ENCODE results near the gene TMEM39B. TPM values are rescaled to one million over a fixed set of nuclear protein-coding genes. Genes with fewer than 3 reads are reported as not detected.
"Not testable (repeated sequence)": the region's sequence is repeated elsewhere in the genome, so short reads cannot be mapped to it uniquely, and the experiment has no call there.

The TMEM39B gene
- total RNA-seq, 8 experiments from 2014 or later = 6.2 to 25.8 (median 14.9) TPM

GRCh38 chr1:32106663-32107275, 34.0 kb downstream of the TMEM39B start:
- ATAC-seq (replicated peaks in 6 of 8) = no peak
- WGBS, 10 experiments = 68 to 100% (median 96%) methylated on average over 3 to 9 of the region's 9 CpGs; no CpG with 5 or more reads in 1 of the 10 experiments
- no peak overlapping the region for H3K4me3 ChIP-seq
- no peak overlapping the region for H3K27ac ChIP-seq
- peaks cover 9 to 13% of the 10 kb centered on the region in 2 donors for H3K4me1 ChIP-seq (replicated peaks in 1 of 2)
- in situ Hi-C loops (cut with MboI; ENCODE audit: low pct_unique_long_range_greater_than_20kb in 2 of 9, low sequenced_read_pairs in 9 of 9, unreplicated experiment in 9 of 9) = no loop called here

- Histone ChIP-seq H3K4me1 (replicated peaks in 1 of 2) (peaks cover 9 to 13% of the 10 kb centered on the region in 2 donors), H3K27ac (peak within 1 kb of the TSS; percentile 87 to 93), H3K4me3 (peak within 1 kb of the TSS; percentile 84 to 93 (median 89))
- ATAC-seq (replicated peaks in 6 of 8) = peak; percentile 66 to 89 (median 84)
- 0 to 3% (median 0%) methylated on average over 1 to 34 of the region's 45 CpGs for WGBS, 10 experiments
- in situ Hi-C loops (cut with MboI; ENCODE audit: low pct_unique_long_range_greater_than_20kb in 2 of 9, low sequenced_read_pairs in 9 of 9, unreplicated experiment in 9 of 9) = no loop called here
Measured at GRCh38 chr1:32107742-32108661, 35.3 kb downstream of the TMEM39B start, which contains the start of gene KPNA6. KPNA6 (plus strand) TSS chr1:32108056; CDS start chr1:32108131, 75 bp downstream.

- H3K4me3 ChIP-seq = no peak overlapping the region
- 36 to 100% (median 96%) methylated on average over 1 to 2 of the region's 2 CpGs; no CpG with 5 or more reads in 1 of the 10 experiments for WGBS, 10 experiments
- H3K4me1 ChIP-seq (replicated peaks in 1 of 2) = peaks cover 9 to 13% of the 10 kb centered on the region in 2 donors
- in situ Hi-C loops (cut with MboI; ENCODE audit: low pct_unique_long_range_greater_than_20kb in 2 of 9, low sequenced_read_pairs in 9 of 9, unreplicated experiment in 9 of 9) = no loop called here
- no peak for ATAC-seq (replicated peaks in 6 of 8)
- H3K27ac ChIP-seq = no peak overlapping the region
Measured at GRCh38 chr1:32111040-32111623, 38.4 kb downstream of the TMEM39B start.

- H3K4me3 ChIP-seq = no peak overlapping the region
- peaks cover 11 to 13% of the 10 kb centered on the region in 2 donors for H3K4me1 ChIP-seq (replicated peaks in 1 of 2)
- peak in 3 of 8 experiments; percentile 13 to 38 (median 26) for ATAC-seq (replicated peaks in 6 of 8)
- in situ Hi-C loops (cut with MboI; ENCODE audit: low pct_unique_long_range_greater_than_20kb in 2 of 9, low sequenced_read_pairs in 9 of 9, unreplicated experiment in 9 of 9) = no loop called here
- no peak overlapping the region for H3K27ac ChIP-seq
Measured at GRCh38 chr1:32111789-32112188, 39.0 kb downstream of the TMEM39B start.

- no peak for ATAC-seq (replicated peaks in 6 of 8)
- Histone ChIP-seq H3K4me1 (replicated peaks in 1 of 2) (peaks cover 11 to 13% of the 10 kb centered on the region in 2 donors), H3K27ac (no peak overlapping the region), H3K4me3 (no peak overlapping the region)
- WGBS, 10 experiments = 53 to 100% (median 92%) methylated on average over 1 to 5 of the region's 5 CpGs; no CpG with 5 or more reads in 1 of the 10 experiments
- in situ Hi-C loops (cut with MboI; ENCODE audit: low pct_unique_long_range_greater_than_20kb in 2 of 9, low sequenced_read_pairs in 9 of 9, unreplicated experiment in 9 of 9) = no loop called here
Measured at GRCh38 chr1:32112806-32113375, 40.2 kb downstream of the TMEM39B start.

GRCh38 chr1:32113436-32113835, 40.7 kb downstream of the TMEM39B start:
- H3K27ac ChIP-seq; in situ Hi-C loops (cut with MboI; ENCODE audit: low pct_unique_long_range_greater_than_20kb in 2 of 9, low sequenced_read_pairs in 9 of 9, unreplicated experiment in 9 of 9); ATAC-seq (replicated peaks in 6 of 8); H3K4me3 ChIP-seq: not testable (repeated sequence)
- 87 to 100% (median 98%) methylated on average over 1 to 4 of the region's 4 CpGs for WGBS, 10 experiments
- peaks cover 11 to 13% of the 10 kb centered on the region in 2 donors for H3K4me1 ChIP-seq (replicated peaks in 1 of 2)

GRCh38 chr1:32114420-32114819, 41.7 kb downstream of the TMEM39B start:
- Histone ChIP-seq H3K4me3 (no peak overlapping the region), H3K4me1 (replicated peaks in 1 of 2) (peaks cover 6 to 7% of the 10 kb centered on the region in 2 donors), H3K27ac (no peak overlapping the region)
- in situ Hi-C loops (cut with MboI; ENCODE audit: low pct_unique_long_range_greater_than_20kb in 2 of 9, low sequenced_read_pairs in 9 of 9, unreplicated experiment in 9 of 9) = no loop called here
- no peak for ATAC-seq (replicated peaks in 6 of 8)
- WGBS, 10 experiments = 60 to 100% (median 86%) methylated on average over 1 to 2 of the region's 2 CpGs; no CpG with 5 or more reads in 4 of the 10 experiments

GRCh38 chr1:32115496-32115895, 42.8 kb downstream of the TMEM39B start:
- peaks cover 0 to 2% of the 10 kb centered on the region in 2 donors for H3K4me1 ChIP-seq (replicated peaks in 1 of 2)
- no peak overlapping the region for H3K27ac ChIP-seq
- in situ Hi-C loops (cut with MboI; ENCODE audit: low pct_unique_long_range_greater_than_20kb in 2 of 9, low sequenced_read_pairs in 9 of 9, unreplicated experiment in 9 of 9) = no loop called here
- ATAC-seq (replicated peaks in 6 of 8) = no peak
- WGBS, 10 experiments = 95 to 100% (median 100%) methylated on average over 1 to 5 of the region's 5 CpGs; no CpG with 5 or more reads in 3 of the 10 experiments
- no peak overlapping the region for H3K4me3 ChIP-seq

GRCh38 chr1:32116531-32116930, 43.8 kb downstream of the TMEM39B start:
- Histone ChIP-seq H3K27ac (no peak overlapping the region), H3K4me1 (replicated peaks in 1 of 2) (peaks cover 0 to 2% of the 10 kb centered on the region in 2 donors), H3K4me3 (no peak overlapping the region)
- ATAC-seq (replicated peaks in 6 of 8) = no peak
- in situ Hi-C loops (cut with MboI; ENCODE audit: low pct_unique_long_range_greater_than_20kb in 2 of 9, low sequenced_read_pairs in 9 of 9, unreplicated experiment in 9 of 9) = no loop called here
- 92 to 100% (median 100%) methylated on average over 1 to 4 of the region's 4 CpGs; no CpG with 5 or more reads in 5 of the 10 experiments for WGBS, 10 experiments

GRCh38 chr1:32122151-32122550, 49.4 kb downstream of the TMEM39B start:
- ATAC-seq (replicated peaks in 6 of 8) = no peak
- 35 to 88% (median 72%) methylated on average over 2 to 5 of the region's 5 CpGs for WGBS, 10 experiments

GRCh38 chr1:32123361-32123760, 50.6 kb downstream of the TMEM39B start:
- in situ Hi-C loops (cut with MboI; ENCODE audit: low pct_unique_long_range_greater_than_20kb in 2 of 9, low sequenced_read_pairs in 9 of 9, unreplicated experiment in 9 of 9); H3K27ac ChIP-seq; H3K4me3 ChIP-seq: not testable (repeated sequence)
- peaks cover 13 to 14% of the 10 kb centered on the region in 2 donors for H3K4me1 ChIP-seq (replicated peaks in 1 of 2)
- peak in 2 of 8 experiments; percentile 30 to 59 for ATAC-seq (replicated peaks in 6 of 8)
- 33 to 100% (median 100%) methylated on average over 1 to 2 of the region's 2 CpGs; no CpG with 5 or more reads in 3 of the 10 experiments for WGBS, 10 experiments

More at GRCh38 chr1:32122151-32122550, 49.4 kb downstream of the TMEM39B start:
- H3K27ac ChIP-seq = no peak overlapping the region
- H3K4me1 ChIP-seq (replicated peaks in 1 of 2) = peaks cover 3 to 7% of the 10 kb centered on the region in 2 donors
- in situ Hi-C loops (cut with MboI; ENCODE audit: low pct_unique_long_range_greater_than_20kb in 2 of 9, low sequenced_read_pairs in 9 of 9, unreplicated experiment in 9 of 9) = no loop called here
- H3K4me3 ChIP-seq = no peak overlapping the region

- in situ Hi-C loops (cut with MboI; ENCODE audit: low pct_unique_long_range_greater_than_20kb in 2 of 9, low sequenced_read_pairs in 9 of 9, unreplicated experiment in 9 of 9) = no loop called here
Measured at GRCh38 chr1:32125313-32125712, 52.6 kb downstream of the TMEM39B start.

More at GRCh38 chr1:32125313-32125712, 52.6 kb downstream of the TMEM39B start:
- Histone ChIP-seq H3K4me3 (no peak overlapping the region), H3K4me1 (replicated peaks in 1 of 2) (peaks cover 14 to 15% of the 10 kb centered on the region in 2 donors), H3K27ac (no peak overlapping the region)
- no peak for ATAC-seq (replicated peaks in 6 of 8)
- 17 to 95% (median 80%) methylated on average over 1 to 8 of the region's 8 CpGs; no CpG with 5 or more reads in 1 of the 10 experiments for WGBS, 10 experiments

Measured in motor neuron (in vitro differentiated cells).